ENCODE measurements around the gene WHRN. TPM values are rescaled to one million over a fixed set of nuclear protein-coding genes. Genes with fewer than 3 reads are reported as not detected.

WHRN gene
- total RNA-seq, 4 donors from 2014 or later, result 3.7 to 13.2 (median 6.0) TPM

- H3K4me3 ChIP-seq, result no peak overlapping the region
- no peak overlapping the region for H3K27ac ChIP-seq
- no peaks in the 10 kb centered on the region for H3K9me3 ChIP-seq
- WGBS, 2 donors, result 32 to 47% methylated on average over 13 of the region's 13 CpGs
- H3K4me1 ChIP-seq, result no peaks in the 10 kb centered on the region
- no peak for TF ChIP-seq EP300 (IDR thresholded peaks at IDR 0.05)
- no peak for TF ChIP-seq CTCF (IDR thresholded peaks at IDR 0.05)
- TF ChIP-seq POLR2A (IDR thresholded peaks at IDR 0.05), result no peak
- H3K27me3 ChIP-seq, result no peaks in the 10 kb centered on the region
- no peaks in the 10 kb centered on the region for H3K36me3 ChIP-seq
- no peak for DNase-seq (ENCODE audit: low spot score in 2 of 2)
Measured at GRCh38 chr9:114532561-114533237, 27.4 kb upstream of the WHRN start.

DNA sequence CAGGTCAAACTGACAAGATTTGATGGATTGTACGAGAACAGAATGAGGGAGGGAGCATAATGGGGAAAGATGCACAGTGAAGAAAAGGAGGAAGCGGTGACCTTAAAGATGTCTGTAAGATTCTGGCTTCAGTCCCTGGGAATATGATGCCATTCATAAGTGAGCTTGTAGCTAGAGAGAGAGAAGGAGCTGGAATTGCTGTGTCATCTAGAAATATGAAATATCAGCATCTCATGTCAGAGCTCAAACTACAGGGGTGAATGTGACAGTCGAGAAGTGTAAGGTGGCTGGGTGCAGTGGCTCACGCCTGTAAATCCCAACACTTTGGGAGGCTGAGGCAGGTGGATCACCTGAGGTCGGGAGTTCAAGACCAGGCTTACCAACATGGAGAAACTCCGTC is 24.0 kb upstream of the WHRN start:
- Histone ChIP-seq H3K4me3 (no peak overlapping the region), H3K27ac (no peak overlapping the region), H3K9me3 (no peaks in the 10 kb centered on the region), H3K4me1 (no peaks in the 10 kb centered on the region), H3K36me3 (no peaks in the 10 kb centered on the region), H3K27me3 (no peaks in the 10 kb centered on the region)
- DNase-seq (ENCODE audit: low spot score in 2 of 2), result no peak
- 81 to 87% methylated on average over 6 of the region's 6 CpGs for WGBS, 2 donors
- TF ChIP-seq CTCF (IDR thresholded peaks at IDR 0.05), result no peak
- no peak for TF ChIP-seq POLR2A (IDR thresholded peaks at IDR 0.05)
- TF ChIP-seq EP300 (IDR thresholded peaks at IDR 0.05), result no peak

DNA sequence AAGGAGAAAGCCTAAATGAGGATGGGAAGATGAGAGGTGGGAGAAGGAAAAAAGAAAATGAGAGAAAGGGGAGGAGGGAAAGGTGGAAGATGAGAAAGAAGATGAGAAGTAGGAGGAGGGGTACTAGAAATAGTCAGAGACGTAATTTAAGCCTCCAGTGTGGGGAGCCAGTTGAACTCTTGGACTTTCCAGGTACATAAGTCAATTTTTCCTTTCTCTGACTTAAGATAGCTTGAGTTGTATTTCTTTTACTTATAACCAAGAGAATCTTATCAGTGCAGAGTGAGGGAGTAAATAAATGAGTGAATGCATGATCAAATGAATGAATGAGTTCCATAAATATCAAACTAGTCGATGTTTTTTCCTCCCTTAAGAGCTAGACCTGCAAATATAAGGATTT is 21.5 kb upstream of the WHRN start:
- H3K4me3 ChIP-seq, result no peak overlapping the region
- WGBS, 2 donors, result 69 to 72% methylated on average over 2 of the region's 2 CpGs
- H3K4me1 ChIP-seq, result no peaks in the 10 kb centered on the region
- no peak for DNase-seq (ENCODE audit: low spot score in 2 of 2)
- H3K36me3 ChIP-seq, result no peaks in the 10 kb centered on the region
- no peaks in the 10 kb centered on the region for H3K9me3 ChIP-seq
- TF ChIP-seq POLR2A (IDR thresholded peaks at IDR 0.05) (no peak), EP300 (IDR thresholded peaks at IDR 0.05) (no peak), CTCF (IDR thresholded peaks at IDR 0.05) (no peak)
- no peak overlapping the region for H3K27ac ChIP-seq
- H3K27me3 ChIP-seq, result peaks cover 0 to 13% of the 10 kb centered on the region in 2 donors

- H3K36me3 ChIP-seq, result no peaks in the 10 kb centered on the region
- 66 to 69% methylated on average over 3 of the region's 3 CpGs for WGBS, 2 donors
Measured at GRCh38 chr9:114525513-114525912, 20.2 kb upstream of the WHRN start.

More at GRCh38 chr9:114525513-114525912, 20.2 kb upstream of the WHRN start:
- H3K27me3 ChIP-seq, result peaks cover 0 to 17% of the 10 kb centered on the region in 2 donors
- no peak overlapping the region for H3K4me3 ChIP-seq
- H3K9me3 ChIP-seq, result no peaks in the 10 kb centered on the region
- DNase-seq (ENCODE audit: low spot score in 2 of 2), result no peak
- no peaks in the 10 kb centered on the region for H3K4me1 ChIP-seq
- H3K27ac ChIP-seq, result no peak overlapping the region
- TF ChIP-seq CTCF (IDR thresholded peaks at IDR 0.05), result no peak
- TF ChIP-seq EP300 (IDR thresholded peaks at IDR 0.05), result no peak
- no peak for TF ChIP-seq POLR2A (IDR thresholded peaks at IDR 0.05)

All from tibial nerve (tissue), 4 donors.